NT2/D1 (cell line): ENCODE results near the gene ERGIC1.
A peak's percentile ranks its signal among the peaks of the same experiment; 100 is the strongest.

ENCODE experiments used
- SUZ12 ChIP-seq: IDR thresholded peaks from 2 replicates; pipeline ENCODE4 v1.6.1; 2011; ENCODE audit not compliant: insufficient read length, insufficient read depth; ENCODE audit errors: extremely low read depth
- YY1 ChIP-seq: IDR thresholded peaks from 2 replicates; pipeline ENCODE4 v1.6.1; 2011; ENCODE audit not compliant: insufficient read length, insufficient read depth
- ZNF274 ChIP-seq: IDR thresholded peaks from 2 replicates; pipeline ENCODE4 v1.6.1; 2011; ENCODE audit warnings: mild to moderate bottlenecking, low read depth, low read length

GRCh38 chr5:172983542-172984243, 149.6 kb downstream of the ERGIC1 start, which contains the start of gene ATP6V0E1:
- peak; percentile 9 for TF ChIP-seq YY1
- no peak for TF ChIP-seq SUZ12
- no peak for TF ChIP-seq ZNF274
